ENCODE measurements around the gene TMCO6. TPM values are rescaled to one million over a fixed set of nuclear protein-coding genes. Genes with fewer than 3 reads are reported as not detected.
A peak's percentile ranks its signal among the peaks of the same experiment; 100 is the strongest.

Gene TMCO6
- total RNA-seq, 1 experiment from 2014 or later: 32.2 TPM

DNA sequence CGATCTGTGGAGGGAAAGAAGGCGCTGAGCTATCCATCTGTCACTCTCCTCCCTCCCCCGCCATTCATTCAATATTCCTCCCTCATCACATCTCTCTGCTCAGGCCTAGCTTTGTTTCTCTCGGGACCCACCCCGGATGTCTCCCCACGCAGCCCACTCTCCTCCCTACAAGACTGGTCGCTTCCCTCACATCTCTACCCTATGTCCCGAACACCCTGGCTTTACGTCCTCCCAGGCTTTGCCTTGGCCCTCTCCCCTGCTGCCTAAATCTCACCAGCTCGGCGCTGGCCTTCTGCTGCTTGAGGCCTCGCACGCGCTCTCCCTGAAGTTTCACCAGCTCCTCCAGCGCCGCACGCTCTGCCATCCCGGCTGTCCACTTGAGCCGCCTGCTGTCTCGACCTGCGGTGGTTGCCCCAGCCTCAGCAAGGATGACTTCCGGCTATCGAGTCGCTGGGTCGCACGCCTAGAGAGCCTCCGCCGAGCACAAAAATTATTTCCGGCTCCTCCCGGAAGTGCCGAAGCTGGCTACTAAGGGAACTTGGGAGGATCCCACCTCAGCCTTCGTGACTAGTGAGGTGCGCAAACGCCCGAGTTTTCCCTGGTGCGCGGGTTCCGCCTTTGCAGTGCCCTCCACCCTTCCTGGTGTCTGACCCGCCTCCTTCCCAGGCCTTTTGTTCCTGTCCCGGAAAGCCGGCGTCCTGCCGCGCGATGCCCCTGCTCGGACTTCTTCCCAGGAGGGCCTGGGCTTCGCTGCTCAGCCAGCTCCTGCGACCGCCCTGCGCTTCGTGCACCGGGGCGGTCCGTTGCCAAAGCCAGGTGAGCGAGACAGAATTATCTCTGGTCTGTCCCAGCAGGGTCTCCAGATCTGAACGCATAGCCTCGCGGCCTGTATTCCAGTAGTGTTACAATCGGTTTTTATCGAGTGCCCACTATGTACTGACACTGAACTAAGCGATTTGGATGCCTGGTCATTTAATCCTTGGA, 52.0 kb downstream of the TMCO6 start, which contains the start of the genes HARS1 and HARS2 (continued):
- no peak for TF ChIP-seq ZBTB21 (CRISPR knock-in tag; IDR thresholded peaks at IDR 0.05; ENCODE audit: borderline replicate concordance)
- no peak for TF ChIP-seq GTF2I (CRISPR knock-in tag; conservative IDR thresholded peaks at IDR 0.05)
- TF ChIP-seq MXD4 (CRISPR knock-in tag; IDR thresholded peaks at IDR 0.05; ENCODE audit: borderline replicate concordance): no peak
- TF ChIP-seq, protein P1, sequence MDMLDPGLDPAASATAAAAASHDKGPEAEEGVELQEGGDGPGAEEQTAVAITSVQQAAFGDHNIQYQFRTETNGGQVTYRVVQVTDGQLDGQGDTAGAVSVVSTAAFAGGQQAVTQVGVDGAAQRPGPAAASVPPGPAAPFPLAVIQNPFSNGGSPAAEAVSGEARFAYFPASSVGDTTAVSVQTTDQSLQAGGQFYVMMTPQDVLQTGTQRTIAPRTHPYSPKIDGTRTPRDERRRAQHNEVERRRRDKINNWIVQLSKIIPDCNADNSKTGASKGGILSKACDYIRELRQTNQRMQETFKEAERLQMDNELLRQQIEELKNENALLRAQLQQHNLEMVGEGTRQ (CRISPR knock-in tag; IDR thresholded peaks at IDR 0.05): 0 out of 2 replicates have a peak, but pooled peaks have one; percentile 30
- TF ChIP-seq ESRRA (CRISPR knock-in tag; IDR thresholded peaks at IDR 0.05; ENCODE audit: borderline replicate concordance): no peak
- 0 out of 2 replicates have a peak, but pooled peaks have one; percentile 40 for TF ChIP-seq SP1 (CRISPR knock-in tag; conservative IDR thresholded peaks at IDR 0.05)
- TF ChIP-seq MAX (CRISPR knock-in tag; IDR thresholded peaks at IDR 0.05): peak; percentile 81; the same call in 1 of the 2 replicates
- TF ChIP-seq HMGXB4 (CRISPR knock-in tag; IDR thresholded peaks at IDR 0.05): 0 out of 2 replicates have a peak, but pooled peaks have one; percentile 32
- TF ChIP-seq FOXP4 (CRISPR knock-in tag; IDR thresholded peaks at IDR 0.05): peak; percentile 42; the same call in 1 of the 2 replicates
- TF ChIP-seq ZNF138 (CRISPR knock-in tag; conservative IDR thresholded peaks at IDR 0.05): peak; percentile 45; the same call in 1 of the 2 replicates
- no peak for TF ChIP-seq ZNF263 (CRISPR knock-in tag; IDR thresholded peaks at IDR 0.05; ENCODE audit: low read depth)
- peak; percentile 16 for TF ChIP-seq ARID4B (CRISPR knock-in tag; IDR thresholded peaks at IDR 0.05; ENCODE audit: borderline replicate concordance)
- TF ChIP-seq RELA (CRISPR knock-in tag; IDR thresholded peaks at IDR 0.05; ENCODE audit: borderline replicate concordance): no peak
- TF ChIP-seq ZNF232 (CRISPR knock-in tag; IDR thresholded peaks at IDR 0.05): 0 out of 2 replicates have a peak, but pooled peaks have one; percentile 77
- TF ChIP-seq, protein P2, sequence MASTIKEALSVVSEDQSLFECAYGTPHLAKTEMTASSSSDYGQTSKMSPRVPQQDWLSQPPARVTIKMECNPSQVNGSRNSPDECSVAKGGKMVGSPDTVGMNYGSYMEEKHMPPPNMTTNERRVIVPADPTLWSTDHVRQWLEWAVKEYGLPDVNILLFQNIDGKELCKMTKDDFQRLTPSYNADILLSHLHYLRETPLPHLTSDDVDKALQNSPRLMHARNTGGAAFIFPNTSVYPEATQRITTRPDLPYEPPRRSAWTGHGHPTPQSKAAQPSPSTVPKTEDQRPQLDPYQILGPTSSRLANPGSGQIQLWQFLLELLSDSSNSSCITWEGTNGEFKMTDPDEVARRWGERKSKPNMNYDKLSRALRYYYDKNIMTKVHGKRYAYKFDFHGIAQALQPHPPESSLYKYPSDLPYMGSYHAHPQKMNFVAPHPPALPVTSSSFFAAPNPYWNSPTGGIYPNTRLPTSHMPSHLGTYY (CRISPR knock-in tag; IDR thresholded peaks at IDR 0.05): no peak
- TF ChIP-seq NFYB (CRISPR knock-in tag; conservative IDR thresholded peaks at IDR 0.05; ENCODE audit: low read depth): no peak
- TF ChIP-seq ZNF416 (CRISPR knock-in tag; IDR thresholded peaks at IDR 0.05): no peak
- TF ChIP-seq NR1H2 (CRISPR knock-in tag; IDR thresholded peaks at IDR 0.05): no peak
- no peak for TF ChIP-seq PRRX2 (CRISPR knock-in tag; IDR thresholded peaks at IDR 0.05)
- TF ChIP-seq E2F4 (CRISPR knock-in tag; IDR thresholded peaks at IDR 0.05; ENCODE audit: borderline replicate concordance, low read depth): no peak
- TF ChIP-seq TEAD1 (CRISPR knock-in tag; IDR thresholded peaks at IDR 0.05): 0 out of 2 replicates have a peak, but pooled peaks have one; percentile 19
- no peak for TF ChIP-seq ATF6 (CRISPR knock-in tag; IDR thresholded peaks at IDR 0.05)
- 0 out of 2 replicates have a peak, but pooled peaks have one; percentile 19 for TF ChIP-seq JUN (CRISPR knock-in tag; IDR thresholded peaks at IDR 0.05)
- no peak for TF ChIP-seq RORB (CRISPR knock-in tag; IDR thresholded peaks at IDR 0.05)
